Fibroblast of lung (primary cell): ENCODE data around the gene GRIK1.

Experiments
- EZH2 ChIP-seq: IDR thresholded peaks from 2 replicates; pipeline ENCODE4 v1.5.1; 2012; ENCODE audit warnings: low read length, control low read depth, mild to moderate bottlenecking; ENCODE audit errors: missing control alignments
- TF ChIP-seq, protein P1 (sequence below), 2 donors: IDR thresholded peaks in 1 of 2; conservative IDR thresholded peaks in 1 of 2; 1 replicate in 1 of 2; 2 replicates in 1 of 2; pipeline ENCODE4 v1.5.1; 2011 to 2012; ENCODE audit warnings: low read length in 2 of 2, control low read depth in 1 of 2, inconsistent platforms in 1 of 2, low read depth in 1 of 2, mild to moderate bottlenecking in 1 of 2

DNA sequence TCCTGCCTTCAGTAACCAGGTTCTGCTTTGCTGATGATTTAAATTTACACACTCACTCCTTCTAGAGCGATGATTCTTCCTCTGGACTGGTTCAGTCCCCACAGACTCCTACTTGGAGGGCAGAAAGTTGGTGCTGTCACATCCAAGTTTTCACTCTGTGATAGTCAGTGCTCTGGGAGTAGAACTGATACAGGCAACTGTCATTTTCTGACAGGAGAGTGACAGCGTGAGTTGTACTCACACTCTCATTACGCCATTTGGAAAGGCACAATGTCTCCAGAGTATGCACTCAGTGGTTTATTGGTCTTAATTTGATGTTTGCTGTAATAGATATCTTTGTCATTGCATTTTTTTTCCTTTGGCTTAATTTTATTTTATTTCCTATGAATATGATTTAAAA is 96.0 kb downstream of the GRIK1 start:
- TF ChIP-seq, protein P1, sequence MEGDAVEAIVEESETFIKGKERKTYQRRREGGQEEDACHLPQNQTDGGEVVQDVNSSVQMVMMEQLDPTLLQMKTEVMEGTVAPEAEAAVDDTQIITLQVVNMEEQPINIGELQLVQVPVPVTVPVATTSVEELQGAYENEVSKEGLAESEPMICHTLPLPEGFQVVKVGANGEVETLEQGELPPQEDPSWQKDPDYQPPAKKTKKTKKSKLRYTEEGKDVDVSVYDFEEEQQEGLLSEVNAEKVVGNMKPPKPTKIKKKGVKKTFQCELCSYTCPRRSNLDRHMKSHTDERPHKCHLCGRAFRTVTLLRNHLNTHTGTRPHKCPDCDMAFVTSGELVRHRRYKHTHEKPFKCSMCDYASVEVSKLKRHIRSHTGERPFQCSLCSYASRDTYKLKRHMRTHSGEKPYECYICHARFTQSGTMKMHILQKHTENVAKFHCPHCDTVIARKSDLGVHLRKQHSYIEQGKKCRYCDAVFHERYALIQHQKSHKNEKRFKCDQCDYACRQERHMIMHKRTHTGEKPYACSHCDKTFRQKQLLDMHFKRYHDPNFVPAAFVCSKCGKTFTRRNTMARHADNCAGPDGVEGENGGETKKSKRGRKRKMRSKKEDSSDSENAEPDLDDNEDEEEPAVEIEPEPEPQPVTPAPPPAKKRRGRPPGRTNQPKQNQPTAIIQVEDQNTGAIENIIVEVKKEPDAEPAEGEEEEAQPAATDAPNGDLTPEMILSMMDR (conservative IDR thresholded peaks at IDR 0.05 in 1 of 2, IDR thresholded peaks at IDR 0.05 in 1 of 2; ENCODE audit: low read depth in 1 of 2, low read length in 2 of 2) = no peak
- no peak for TF ChIP-seq EZH2
